ENCODE results near the gene EIF1AD.
"Not testable (repeated sequence)": the region's sequence is repeated elsewhere in the genome, so short reads cannot be mapped to it uniquely, and the experiment has no call there.

Gene EIF1AD

GRCh38 chr11:66022401-66023185 is 20.6 kb upstream of the EIF1AD start:
- no peak for DNase-seq (ENCODE audit: low read depth, low spot score)

GRCh38 chr11:66020618-66021357 is 18.8 kb upstream of the EIF1AD start:
- no peak for DNase-seq (ENCODE audit: low read depth, low spot score)

GRCh38 chr11:66020212-66020611 is 18.3 kb upstream of the EIF1AD start:
- DNase-seq (ENCODE audit: low read depth, low spot score) = no peak

- DNase-seq (ENCODE audit: low read depth, low spot score) = no peak
Measured at GRCh38 chr11:66017321-66017720, 15.4 kb upstream of the EIF1AD start.

GRCh38 chr11:66016793-66017177 is 14.8 kb upstream of the EIF1AD start:
- DNase-seq (ENCODE audit: low read depth, low spot score) = no peak

GRCh38 chr11:66015936-66016792 is 14.2 kb upstream of the EIF1AD start:
- DNase-seq (ENCODE audit: low read depth, low spot score) = no peak

- no peak for DNase-seq (ENCODE audit: low read depth, low spot score)
Measured at GRCh38 chr11:66015454-66015881, 13.5 kb upstream of the EIF1AD start.

GRCh38 chr11:66014804-66015453 is 13.0 kb upstream of the EIF1AD start:
- no peak for DNase-seq (ENCODE audit: low read depth, low spot score)

- DNase-seq (ENCODE audit: low read depth, low spot score) = no peak
Measured at GRCh38 chr11:66013762-66014100, 11.8 kb upstream of the EIF1AD start.

GRCh38 chr11:66012946-66013761 is 11.2 kb upstream of the EIF1AD start:
- DNase-seq (ENCODE audit: low read depth, low spot score) = no peak

- no peak for DNase-seq (ENCODE audit: low read depth, low spot score)
Measured at GRCh38 chr11:66012371-66012945, 10.5 kb upstream of the EIF1AD start.

GRCh38 chr11:66011785-66012303 is 9.9 kb upstream of the EIF1AD start, which contains the start of gene CST6:
Gene CST6 (plus strand): TSS chr11:66012008. CDS start chr11:66012045, 37 bp downstream.
- DNase-seq (ENCODE audit: low read depth, low spot score) = no peak

GRCh38 chr11:66011239-66011784 is 9.4 kb upstream of the EIF1AD start:
- no peak for DNase-seq (ENCODE audit: low read depth, low spot score)

- DNase-seq (ENCODE audit: low read depth, low spot score) = not testable (repeated sequence)
Measured at GRCh38 chr11:66010036-66010435, 8.1 kb upstream of the EIF1AD start.

GRCh38 chr11:66008468-66009101 is 6.6 kb upstream of the EIF1AD start:
- DNase-seq (ENCODE audit: low read depth, low spot score) = no peak

GRCh38 chr11:66008095-66008467 is 6.1 kb upstream of the EIF1AD start:
- DNase-seq (ENCODE audit: low read depth, low spot score) = no peak

GRCh38 chr11:66007201-66007634 is 5.3 kb upstream of the EIF1AD start:
- DNase-seq (ENCODE audit: low read depth, low spot score) = no peak

GRCh38 chr11:66006891-66007176 is 4.9 kb upstream of the EIF1AD start:
- no peak for DNase-seq (ENCODE audit: low read depth, low spot score)

GRCh38 chr11:66006134-66006890 is 4.4 kb upstream of the EIF1AD start:
- DNase-seq (ENCODE audit: low read depth, low spot score) = no peak
